Putamen (tissue), 1 donor: ENCODE measurements around the gene VWA8.

Source experiments
- DNase-seq: peaks from one replicate; pipeline ENCODE4 v3.0.0-alpha.2; 2016; ENCODE audit warnings: low spot score

VWA8 gene

DNA sequence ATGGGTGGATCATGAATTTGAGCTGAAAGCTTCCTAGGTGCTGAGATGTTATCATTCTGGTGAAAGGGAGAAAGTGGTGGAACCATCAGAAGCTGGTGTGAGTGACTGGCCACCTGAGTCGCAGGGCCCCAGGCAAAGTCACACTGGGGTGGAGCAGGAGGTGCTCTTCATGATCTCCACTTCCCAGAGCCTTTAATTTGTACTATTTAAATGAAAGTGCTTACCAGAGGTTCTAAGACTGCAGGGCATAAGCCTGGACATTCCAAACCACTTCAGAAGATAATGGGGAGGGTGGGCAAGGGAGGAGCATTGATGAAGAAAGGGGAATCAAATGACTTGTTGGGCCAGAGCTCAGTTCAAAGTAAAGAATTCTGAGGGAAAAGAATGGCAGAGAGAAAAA is 347.4 kb downstream of the VWA8 start:
- no peak for DNase-seq

DNA sequence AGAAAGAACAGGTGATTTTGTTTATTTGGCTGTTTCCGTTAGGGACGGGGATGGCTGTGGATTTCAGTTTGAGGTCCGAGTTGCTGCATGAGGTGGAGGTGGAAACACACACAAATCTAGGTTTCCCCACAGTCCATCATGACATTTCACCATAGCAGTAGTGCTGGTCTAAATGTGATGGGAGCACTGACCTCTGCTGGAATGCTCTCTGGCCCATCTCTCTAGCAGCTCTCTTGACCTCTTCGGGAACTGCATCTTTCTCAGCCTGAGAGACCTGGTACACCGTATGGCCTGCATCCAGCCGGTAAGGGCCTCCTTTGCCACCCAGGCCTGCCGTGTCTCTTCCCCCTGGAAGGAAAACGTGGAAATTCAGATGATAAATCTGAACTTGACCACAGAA is 349.5 kb downstream of the VWA8 start:
- peak; percentile 31 for DNase-seq

DNA sequence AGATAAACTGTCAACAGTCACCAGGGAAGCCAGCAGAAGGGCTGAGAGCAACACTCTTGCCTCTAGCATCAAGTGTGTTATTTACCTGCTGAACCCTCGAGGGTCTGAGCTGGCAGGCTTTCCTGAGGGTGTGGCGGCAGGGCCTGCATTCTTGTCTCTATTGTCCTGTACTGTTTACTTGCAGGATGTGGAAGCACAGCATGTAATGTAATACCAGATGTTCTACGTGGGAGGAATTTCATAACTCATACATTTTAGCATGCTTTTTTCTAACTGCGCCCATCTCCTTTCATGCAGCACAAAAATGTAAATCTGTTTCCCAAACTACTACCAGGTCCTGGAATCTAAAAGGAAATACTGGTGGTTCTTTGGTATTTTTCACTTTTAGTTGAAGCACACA is 350.5 kb downstream of the VWA8 start:
- no peak for DNase-seq

DNA sequence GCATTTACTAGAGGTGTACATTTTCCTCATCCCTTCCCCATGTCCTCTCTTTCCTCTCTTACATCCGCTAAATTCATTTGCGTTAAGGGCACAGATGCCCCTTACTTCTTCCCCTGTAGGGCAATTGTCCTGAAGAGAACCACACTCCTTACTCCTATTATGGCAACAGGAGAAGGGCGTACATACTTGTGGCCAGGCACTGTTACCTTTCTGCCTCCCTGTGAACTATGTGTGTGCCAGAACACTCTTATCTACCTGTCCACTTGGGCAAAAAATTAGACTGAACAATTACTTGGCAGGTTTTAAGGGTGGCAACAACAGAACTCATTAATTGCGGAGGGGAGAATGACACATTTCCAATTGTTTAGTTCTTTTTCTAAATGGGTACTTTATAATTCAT is 351.1 kb downstream of the VWA8 start:
- no peak for DNase-seq

DNA sequence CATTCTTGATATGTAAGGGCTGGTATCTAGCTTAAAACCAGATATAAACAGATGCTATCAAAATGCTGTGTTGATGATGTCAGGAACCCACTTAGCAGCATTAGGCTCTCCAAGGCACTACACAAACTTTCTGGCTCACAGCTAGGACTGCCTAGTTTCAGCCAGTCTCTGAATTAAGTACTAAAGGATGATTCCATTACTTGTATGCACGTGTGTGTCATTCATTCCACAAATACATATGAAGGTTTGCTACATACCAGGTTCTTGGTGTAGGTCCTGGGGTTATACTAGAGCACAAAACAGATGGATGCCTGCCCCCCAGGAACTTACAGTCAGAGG is 352.1 kb downstream of the VWA8 start:
- DNase-seq = no peak

DNA sequence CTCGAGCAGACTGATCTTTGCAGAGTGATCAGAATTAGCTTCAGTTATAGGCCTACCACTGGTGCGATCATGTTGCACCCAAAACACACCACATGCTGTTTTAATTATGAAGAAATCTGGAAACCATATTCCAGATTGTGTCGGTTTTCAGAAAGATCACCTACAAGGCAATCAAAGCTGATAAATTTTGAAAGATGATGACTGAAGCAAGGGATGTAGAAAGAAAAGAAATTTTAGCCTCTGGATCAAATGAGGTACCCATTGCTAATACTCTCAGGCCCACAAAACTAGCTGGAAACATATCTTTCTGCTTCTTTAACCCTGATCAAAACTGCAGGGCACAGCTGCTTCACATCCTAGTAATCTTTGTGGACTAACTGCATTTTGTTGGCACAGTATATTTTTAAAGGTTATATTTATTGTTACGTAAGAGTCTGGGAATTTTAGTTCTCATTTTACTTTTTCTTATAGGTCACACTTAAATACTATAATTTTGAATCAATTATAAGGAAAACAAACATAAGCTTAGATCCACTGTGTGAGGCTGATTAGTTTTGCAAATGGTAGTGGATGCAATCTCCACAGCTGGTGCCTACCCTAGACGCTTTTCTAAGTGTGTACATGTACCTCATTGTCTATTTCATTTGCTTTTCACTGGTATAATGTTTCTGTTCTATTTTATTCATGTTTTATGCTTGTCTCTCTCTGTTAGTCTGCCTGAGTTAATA is 352.6 kb downstream of the VWA8 start:
- no peak for DNase-seq

DNA sequence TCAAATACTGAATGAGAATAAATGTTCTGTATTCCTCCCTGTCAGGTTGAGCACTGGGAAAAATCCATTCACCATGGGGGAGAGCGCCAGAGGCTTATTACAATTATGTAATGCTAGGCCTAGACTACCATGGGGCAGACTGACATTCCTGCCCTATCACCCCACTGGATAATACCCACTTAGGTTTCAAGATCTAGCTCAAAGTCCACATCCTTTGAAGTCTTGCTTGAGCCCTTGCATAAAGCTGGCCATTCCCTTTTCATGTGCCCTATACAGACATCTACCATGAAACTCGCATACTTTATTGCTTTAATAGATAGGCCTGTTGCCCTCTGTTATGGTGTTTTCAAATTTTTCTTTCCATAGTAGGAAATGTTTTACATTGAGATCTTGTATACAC is 354.3 kb downstream of the VWA8 start:
- DNase-seq = no peak

DNA sequence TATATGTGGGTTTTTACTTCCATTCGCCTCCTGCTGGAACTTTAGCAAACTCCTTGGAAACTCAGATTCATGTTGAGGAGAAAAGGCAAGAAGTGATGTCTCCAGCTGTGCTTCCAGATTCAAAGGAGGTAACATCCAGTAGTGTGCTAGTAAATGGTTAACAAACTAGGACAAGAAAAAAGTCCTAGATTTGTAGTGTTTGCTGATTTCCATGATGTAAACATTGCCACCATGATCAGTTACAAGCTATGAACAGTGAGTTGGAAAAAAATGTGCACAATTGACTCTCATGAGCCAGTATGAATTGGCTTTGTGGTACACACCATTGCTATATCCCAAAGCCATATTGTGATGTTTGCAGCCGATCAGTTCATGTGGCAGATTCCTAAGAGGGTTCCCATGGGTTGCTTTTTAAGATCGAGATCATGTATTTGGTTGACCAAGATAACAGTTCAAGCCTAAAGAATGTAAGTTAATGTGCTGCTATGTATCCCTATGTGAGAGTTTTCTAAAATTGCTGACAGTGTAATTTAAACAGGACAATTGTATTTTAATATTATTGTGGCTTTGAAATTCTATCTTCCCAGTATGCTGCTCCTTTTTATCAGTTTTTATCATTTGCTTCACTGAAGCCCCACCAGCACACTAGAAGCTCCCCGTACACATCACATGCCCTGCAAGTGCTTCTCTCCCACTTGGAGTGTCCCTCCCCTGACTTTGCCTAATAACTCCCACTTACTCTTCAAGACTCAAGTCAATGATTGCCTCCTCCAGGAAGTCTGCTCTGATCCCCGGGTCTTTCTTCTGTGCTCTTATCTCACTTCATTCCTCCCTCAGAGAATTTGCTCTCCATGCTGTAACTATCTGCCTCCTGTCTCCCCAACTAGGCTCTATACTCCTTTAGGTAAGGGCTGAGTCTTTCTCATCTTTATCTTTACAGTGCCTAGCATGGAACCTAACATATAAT is 355.3 kb downstream of the VWA8 start:
- no peak for DNase-seq

DNA sequence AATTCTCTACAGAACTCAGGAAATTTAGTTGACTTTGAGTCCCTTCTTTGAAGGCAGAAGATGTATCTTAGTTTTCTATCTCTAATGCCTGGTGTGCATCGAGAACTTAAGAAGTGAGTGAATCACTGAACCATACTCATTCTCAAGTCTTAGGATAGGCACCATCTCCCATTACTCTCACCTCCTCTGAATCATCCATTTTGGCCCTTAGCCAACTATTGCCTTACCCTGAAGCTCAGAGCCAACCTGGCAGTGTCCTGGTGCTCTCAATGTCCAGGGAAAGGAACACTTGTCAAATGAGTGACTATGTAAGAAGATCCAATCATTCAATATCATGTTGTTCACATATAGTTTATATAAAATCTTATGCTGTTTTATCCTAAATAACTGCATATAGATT is 357.0 kb downstream of the VWA8 start:
- no peak for DNase-seq

DNA sequence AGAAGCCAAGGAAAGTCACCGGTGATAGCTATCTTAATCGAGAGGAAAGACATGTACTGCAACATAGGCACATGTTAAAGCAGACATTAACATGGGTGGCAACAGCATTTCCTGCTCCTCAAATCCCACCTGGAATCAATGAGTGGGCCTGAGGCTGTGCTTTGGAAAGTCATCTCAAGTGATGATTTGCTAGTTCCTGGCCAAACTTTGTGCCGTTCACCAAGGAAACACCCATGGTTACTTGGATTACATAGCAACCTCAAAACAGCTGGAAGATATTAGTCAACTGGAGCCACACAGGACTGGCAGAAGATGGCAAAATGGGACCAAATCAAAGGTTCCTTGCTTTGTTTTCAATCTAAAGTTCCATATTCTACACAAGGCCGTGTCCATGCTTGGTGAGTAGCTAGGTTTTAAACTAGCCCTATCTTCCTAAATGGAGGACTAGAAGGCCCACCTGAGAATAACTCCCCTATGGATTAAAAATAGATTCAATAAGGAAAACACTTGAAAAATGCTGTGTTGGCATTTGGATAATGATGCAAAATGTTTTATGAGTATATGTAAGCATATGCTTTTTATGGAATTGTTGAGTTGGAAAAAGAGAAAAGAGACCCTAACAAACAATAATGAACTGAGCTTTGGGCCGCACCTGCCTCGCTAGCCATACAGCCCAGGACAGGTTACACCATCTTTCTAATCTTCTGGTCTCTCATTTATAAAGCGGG is 359.0 kb downstream of the VWA8 start:
- no peak for DNase-seq

DNA sequence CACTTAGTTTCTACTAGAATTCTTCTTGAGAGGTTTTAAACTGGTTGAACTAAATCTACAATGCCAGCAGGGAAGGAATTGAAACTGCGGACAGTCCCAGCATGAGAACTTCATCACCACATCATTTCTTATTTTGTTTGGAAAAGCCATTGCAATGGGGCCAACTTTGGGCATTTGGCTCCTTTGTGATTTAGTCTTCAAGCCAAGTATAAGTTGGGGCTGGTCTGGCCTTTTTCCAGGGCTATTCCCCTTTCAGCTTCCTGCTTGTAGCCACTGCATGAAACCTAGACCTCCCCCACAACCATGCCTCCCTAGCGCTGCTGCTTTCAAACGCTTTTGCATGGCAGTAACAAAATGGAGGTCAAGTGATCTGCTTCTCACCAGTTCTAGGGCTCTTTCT is 361.3 kb downstream of the VWA8 start:
- no peak for DNase-seq

DNA sequence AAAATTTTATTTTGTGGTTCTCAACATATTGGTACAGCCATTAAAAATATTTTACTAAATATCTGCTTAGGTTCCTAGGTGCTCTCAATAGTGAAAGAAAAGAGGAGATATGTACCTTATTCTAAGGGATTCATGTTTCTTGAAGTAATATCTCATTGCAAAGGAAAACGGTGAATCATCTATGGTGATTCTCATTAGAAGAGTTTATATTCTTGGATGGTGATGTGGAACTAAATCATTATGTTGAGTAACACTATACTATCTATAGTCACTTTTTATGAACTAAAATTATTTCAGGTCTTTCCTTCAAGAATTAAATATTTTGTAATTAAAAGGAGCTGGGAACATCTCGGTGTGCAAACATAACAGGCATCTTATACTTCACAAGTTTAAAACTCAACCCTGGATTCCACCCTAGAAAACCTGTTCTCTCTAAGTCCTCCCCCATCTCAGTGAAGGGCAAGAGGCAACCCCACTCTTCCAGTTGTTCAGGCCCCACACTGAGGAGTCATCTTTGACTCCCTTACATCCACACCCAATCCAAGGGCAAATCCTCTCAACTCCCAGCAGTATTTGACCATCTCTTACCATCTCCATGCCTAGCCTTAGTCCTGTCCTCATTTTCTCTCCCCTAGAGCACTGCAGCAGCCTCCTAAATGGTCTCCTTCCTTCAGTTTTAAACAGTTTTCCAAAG is 363.4 kb downstream of the VWA8 start:
- no peak for DNase-seq

DNA sequence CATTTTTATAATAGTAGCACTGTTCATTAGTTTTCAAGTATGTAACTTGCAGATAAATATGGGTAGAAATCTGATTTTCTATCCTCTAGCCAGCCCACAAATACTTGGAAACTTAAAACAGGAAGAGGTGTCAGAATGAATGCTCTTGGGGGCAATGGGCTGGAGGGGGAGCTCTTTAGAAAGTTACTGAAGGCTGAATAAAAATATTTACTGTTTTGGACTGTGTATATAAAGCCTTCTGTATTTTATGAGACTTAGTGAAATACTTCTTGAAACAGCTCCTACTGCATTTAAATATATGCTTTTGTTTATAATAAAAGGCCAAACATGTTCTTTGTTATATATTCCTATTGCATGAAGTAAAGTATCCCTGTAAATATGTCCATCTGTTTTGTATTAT is 364.7 kb downstream of the VWA8 start:
- DNase-seq = no peak

DNA sequence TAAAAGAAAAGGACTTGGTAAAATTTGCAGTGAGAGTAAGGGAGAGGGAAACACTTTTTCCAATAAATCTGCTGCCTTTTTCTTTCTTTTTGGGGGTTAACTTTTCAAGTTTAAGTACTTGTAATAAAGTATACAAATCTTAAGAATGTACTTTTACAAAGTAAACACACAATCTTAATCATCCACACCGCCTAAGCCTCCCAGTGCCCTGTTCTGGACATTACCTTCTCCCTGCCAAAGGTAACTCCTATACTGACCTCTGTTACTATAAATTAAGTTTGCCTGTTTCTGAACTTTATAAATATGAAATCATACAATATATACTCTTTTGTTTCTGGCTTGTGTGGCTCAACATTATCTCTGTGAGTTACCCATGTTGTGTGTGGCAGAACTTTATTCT is 365.6 kb downstream of the VWA8 start:
- DNase-seq = no peak

DNA sequence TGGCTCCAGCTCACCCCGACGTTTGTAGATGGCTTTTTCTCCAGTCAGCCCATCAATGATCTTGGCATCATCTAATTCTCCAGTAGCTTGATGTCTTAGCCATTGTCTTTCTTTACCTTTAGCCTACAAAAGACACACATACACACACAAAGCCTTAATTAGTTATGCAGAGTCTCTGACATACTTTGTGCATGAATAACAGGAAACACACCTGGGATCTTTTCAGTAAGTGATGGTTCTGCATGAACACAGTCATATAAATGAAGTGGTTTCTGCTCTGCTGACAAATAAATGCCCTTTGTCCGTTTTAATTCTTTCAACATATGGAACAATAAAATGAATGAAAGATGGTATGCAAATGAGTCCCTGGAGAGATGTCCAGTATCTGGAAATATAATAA is 370.3 kb downstream of the VWA8 start:
- DNase-seq = no peak

DNA sequence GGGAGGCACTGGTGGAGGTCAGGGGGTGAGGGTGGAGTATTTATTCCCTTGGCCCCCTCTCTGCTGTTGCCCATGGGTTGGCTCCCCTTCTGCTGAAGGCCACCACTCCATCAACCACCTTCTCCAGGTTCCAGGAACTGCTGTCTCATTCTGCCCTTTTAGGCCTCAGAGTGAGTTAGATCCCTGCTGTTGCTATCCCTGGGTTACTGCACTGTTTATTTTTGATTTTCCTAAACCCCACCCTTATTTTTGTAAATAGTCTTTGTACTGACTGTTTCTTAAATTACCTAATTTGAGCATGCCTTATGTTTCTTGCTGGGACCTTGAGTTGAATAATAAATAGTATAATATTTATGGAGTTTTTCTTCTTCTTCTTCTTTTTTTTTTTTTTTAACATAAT is 370.8 kb downstream of the VWA8 start:
- DNase-seq = no peak

DNA sequence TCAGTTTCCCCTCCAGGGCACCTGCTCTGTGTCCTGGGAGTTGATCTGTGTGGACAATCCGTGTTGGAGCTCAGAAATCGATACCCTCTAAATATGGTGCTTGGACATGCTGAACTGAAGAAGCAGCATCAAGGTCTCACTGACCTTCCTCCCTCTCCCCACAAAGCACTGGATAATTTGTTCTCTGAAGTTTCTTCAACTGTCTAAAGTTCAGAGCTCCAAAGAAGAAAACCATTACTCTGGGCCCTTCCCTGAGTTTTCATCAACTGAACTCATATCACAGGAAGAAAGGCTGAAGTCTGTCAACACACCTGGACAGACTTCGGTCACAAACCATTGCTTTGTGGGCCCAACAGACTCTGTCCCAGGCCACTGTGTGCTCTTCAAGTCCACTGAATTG is 371.5 kb downstream of the VWA8 start:
- DNase-seq = no peak

DNA sequence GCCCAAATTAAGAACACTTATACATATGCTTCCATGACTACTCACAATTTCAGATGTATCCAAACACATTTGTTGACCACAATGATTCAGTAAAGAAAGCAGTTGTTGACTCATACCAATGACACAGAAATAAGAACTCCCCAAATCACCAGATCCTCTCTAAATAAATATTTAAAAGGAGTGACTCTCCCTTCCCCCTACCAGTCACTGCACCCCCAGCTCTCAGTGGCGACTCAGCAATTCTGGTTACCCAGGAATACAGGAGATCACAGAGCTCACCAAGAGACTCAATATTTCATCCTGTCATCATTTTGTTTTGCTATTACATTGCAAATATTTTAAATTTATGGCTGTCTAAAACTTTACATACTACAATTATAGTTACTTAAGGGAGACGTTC is 372.0 kb downstream of the VWA8 start:
- DNase-seq = no peak

DNA sequence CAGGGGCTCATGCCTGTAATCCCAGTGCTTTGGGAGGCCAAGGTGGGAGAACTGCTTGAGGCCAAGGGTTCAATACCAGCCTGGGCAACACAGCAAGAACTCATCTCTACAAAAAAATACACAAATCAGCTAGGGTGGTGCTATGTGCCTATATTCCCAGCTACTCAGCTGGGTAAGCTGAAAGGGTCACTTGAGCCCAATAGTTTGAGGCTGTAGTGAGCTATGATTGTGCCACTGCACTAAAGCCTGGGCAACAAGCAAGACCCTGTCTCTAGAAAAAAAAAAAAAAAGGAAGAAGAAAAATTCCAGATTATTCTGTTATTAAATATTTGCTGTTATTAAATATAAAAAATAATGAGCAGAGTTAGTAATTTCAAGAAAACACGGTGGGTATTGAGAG is 372.5 kb downstream of the VWA8 start:
- no peak for DNase-seq

DNA sequence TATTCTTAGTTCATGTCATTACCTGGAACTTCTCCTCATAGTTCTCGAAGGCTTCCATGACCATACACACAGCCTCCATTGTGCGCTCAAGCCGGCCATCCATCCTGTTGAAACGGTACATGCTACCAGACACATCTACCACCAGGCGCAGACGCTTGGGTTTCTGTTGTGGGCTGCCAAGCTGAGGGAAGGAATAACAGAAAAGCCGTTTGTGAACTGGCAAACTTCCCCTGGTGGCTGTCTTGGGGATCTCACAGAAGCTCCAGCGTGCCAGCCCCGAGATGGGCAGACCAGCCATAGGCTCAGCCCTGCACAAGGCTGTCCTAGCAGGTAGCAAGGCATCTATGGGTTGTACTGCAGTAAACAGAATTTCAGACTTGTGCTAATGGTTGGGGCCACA is 373.4 kb downstream of the VWA8 start:
- DNase-seq = peak; percentile 32

DNA sequence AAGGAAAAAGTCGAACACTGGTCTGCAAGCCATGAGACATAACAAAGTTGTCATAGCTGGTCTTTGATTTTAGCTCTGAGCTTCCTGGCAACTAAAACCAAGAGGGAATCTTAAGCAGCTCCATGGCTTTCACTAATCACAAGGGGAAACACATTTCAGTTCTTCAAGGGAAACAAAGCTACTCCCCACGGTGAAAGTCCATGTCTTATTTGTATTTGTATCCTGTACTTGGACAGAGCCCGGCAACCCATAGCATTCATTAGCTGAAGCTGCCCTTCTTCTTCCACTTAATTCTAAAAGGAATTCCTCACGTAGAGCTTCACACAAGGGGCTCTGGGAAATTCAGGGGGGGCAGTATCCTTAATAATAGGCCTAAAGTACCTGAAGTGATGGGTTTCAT is 374.7 kb downstream of the VWA8 start:
- DNase-seq = no peak

DNA sequence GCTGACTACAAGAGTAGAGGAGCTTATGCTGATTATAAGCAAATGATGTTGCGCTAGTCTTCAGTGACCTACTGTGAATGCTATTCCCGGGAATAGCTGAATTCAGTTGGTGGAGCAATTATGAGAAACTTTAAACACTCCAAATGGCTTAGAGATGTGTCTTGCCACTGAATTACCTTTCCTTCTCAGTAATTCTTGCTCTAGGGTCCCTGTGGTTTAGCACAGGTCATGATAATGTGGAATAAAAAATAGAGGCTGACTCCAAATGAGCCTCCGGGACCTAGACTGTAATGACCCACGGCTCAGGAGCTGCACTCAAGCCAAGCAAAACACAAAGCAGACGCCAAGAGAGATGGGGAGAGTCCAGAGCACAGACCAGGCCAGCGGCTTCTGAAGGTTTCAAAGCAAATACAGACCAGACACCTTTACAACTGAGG is 378.9 kb downstream of the VWA8 start:
- no peak for DNase-seq
